ENCODE results near the gene IGFBP1. TPM values are rescaled to one million over a fixed set of nuclear protein-coding genes. Genes with fewer than 3 reads are reported as not detected.

Gene IGFBP1
- total RNA-seq, 1 experiment from 2014 or later = not detected

DNA sequence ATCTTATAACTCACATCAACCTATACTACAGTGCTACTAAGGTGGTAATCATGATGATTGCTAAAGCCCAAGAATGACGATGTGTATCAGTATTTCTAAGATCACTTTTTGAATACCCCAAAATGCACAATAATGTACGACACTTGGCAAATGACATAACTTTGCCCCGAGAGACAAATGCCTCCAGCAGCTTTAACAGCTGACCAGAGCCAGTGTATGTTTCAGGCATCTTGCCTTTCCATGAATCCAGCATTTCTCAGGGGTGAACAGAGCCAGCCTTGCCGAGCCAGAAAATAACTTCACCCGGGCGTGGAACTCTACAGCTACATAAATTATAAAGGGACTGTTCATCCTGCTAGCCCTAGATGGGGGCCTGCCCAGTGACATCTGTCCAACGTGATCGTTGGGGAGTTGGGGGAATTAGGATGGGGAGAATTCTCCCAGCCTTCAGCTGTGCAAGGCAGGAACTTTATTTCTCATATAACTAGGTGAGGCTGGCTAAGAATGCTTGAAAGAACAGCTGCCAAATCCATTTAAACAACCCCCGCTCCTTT is 31.0 kb downstream of the IGFBP1 start:
- Histone ChIP-seq H3K4me1 (ENCODE audit: low read length) (no peaks in the 10 kb centered on the region), H3K27ac (ENCODE audit: low read length) (no peak overlapping the region), H2AFZ (ENCODE audit: low read length) (no peak overlapping the region), H3K36me3 (ENCODE audit: insufficient read depth, low read length) (no peaks in the 10 kb centered on the region), H3K9me3 (ENCODE audit: low read length) (no peaks in the 10 kb centered on the region), H3K4me3 (ENCODE audit: low read length) (no peak overlapping the region), H3K4me2 (ENCODE audit: low read depth, low read length, poor library complexity, severe bottlenecking) (no peak overlapping the region), H3K9me2 (replicated peaks; ENCODE audit: insufficient read depth, low read length) (no peaks in the 10 kb centered on the region), H3K27me3 (ENCODE audit: low read length) (no peaks in the 10 kb centered on the region), H3K79me2 (ENCODE audit: low read length) (no peaks in the 10 kb centered on the region), H3K9ac (ENCODE audit: low read length) (no peak overlapping the region), H4K20me1 (ENCODE audit: insufficient read depth, low read depth, low read length) (no peaks in the 10 kb centered on the region)
- no peak for DNase-seq

DNA sequence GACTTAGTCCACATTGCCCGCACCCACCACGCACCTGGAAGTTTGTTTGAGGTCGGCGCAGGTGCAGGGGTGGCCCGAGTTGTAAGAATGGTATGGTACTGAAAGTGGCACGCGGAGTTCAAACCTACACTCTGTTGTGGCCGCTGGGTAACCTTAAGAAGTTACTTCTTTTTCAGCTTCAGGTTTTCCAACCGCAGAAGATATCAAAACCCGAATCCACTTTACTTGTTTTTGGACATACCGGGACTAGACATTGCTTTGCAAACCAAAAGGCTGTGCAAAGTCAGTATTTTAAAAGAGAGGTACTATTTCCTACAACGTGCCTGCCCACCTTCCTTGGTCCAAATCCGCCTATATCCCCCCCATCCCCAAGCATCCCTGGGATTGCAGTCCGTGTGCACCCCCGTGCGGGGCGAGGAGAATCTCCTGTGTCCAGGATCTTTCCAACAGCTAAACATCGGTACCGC is 31.7 kb downstream of the IGFBP1 start:
- Histone ChIP-seq H2AFZ (ENCODE audit: low read length) (no peak overlapping the region), H3K4me2 (ENCODE audit: low read depth, low read length, poor library complexity, severe bottlenecking) (no peak overlapping the region), H4K20me1 (ENCODE audit: insufficient read depth, low read depth, low read length) (no peaks in the 10 kb centered on the region), H3K4me3 (ENCODE audit: low read length) (no peak overlapping the region), H3K9me2 (replicated peaks; ENCODE audit: insufficient read depth, low read length) (no peaks in the 10 kb centered on the region), H3K79me2 (ENCODE audit: low read length) (no peaks in the 10 kb centered on the region), H3K9me3 (ENCODE audit: low read length) (no peaks in the 10 kb centered on the region), H3K36me3 (ENCODE audit: insufficient read depth, low read length) (no peaks in the 10 kb centered on the region), H3K27ac (ENCODE audit: low read length) (no peak overlapping the region), H3K9ac (ENCODE audit: low read length) (no peak overlapping the region), H3K4me1 (ENCODE audit: low read length) (no peaks in the 10 kb centered on the region), H3K27me3 (ENCODE audit: low read length) (no peaks in the 10 kb centered on the region)
- no peak for DNase-seq

- Histone ChIP-seq H3K4me3 (ENCODE audit: low read length) (no peak within 1 kb of the TSS), H3K27me3 (ENCODE audit: low read length) (no peaks in the 10 kb centered on the region)
Observed at GRCh38 chr7:45920502-45921380, 32.5 kb downstream of the IGFBP1 start, which contains the start of gene IGFBP3. IGFBP3 (minus strand) TSS chr7:45921272; CDS start chr7:45921140, 132 bp downstream.

GRCh38 chr7:45921381-45921698 is 33.1 kb downstream of the IGFBP1 start:
- Histone ChIP-seq H3K36me3 (ENCODE audit: insufficient read depth, low read length) (no peaks in the 10 kb centered on the region), H3K4me2 (ENCODE audit: low read depth, low read length, poor library complexity, severe bottlenecking) (no peak overlapping the region), H2AFZ (ENCODE audit: low read length) (no peak overlapping the region), H3K27me3 (ENCODE audit: low read length) (no peaks in the 10 kb centered on the region), H3K4me1 (ENCODE audit: low read length) (no peaks in the 10 kb centered on the region), H3K4me3 (ENCODE audit: low read length) (no peak overlapping the region), H3K9me3 (ENCODE audit: low read length) (no peaks in the 10 kb centered on the region), H3K9me2 (replicated peaks; ENCODE audit: insufficient read depth, low read length) (no peaks in the 10 kb centered on the region), H3K27ac (ENCODE audit: low read length) (no peak overlapping the region), H3K9ac (ENCODE audit: low read length) (no peak overlapping the region), H3K79me2 (ENCODE audit: low read length) (no peaks in the 10 kb centered on the region), H4K20me1 (ENCODE audit: insufficient read depth, low read depth, low read length) (no peaks in the 10 kb centered on the region)
- DNase-seq = no peak

More at GRCh38 chr7:45920502-45921380, 32.5 kb downstream of the IGFBP1 start, which contains the start of gene IGFBP3:
- no peaks in the 10 kb centered on the region for H3K4me1 ChIP-seq (ENCODE audit: low read length)
- H3K9ac ChIP-seq (ENCODE audit: low read length) = no peak within 1 kb of the TSS
- DNase-seq = no peak
- no peaks in the 10 kb centered on the region for H3K9me3 ChIP-seq (ENCODE audit: low read length)
- no peaks in the 10 kb centered on the region for H3K36me3 ChIP-seq (ENCODE audit: insufficient read depth, low read length)
- no peaks in the 10 kb centered on the region for H3K79me2 ChIP-seq (ENCODE audit: low read length)
- H3K4me2 ChIP-seq (ENCODE audit: low read depth, low read length, poor library complexity, severe bottlenecking) = no peak within 1 kb of the TSS
- H3K9me2 ChIP-seq (replicated peaks; ENCODE audit: insufficient read depth, low read length) = no peaks in the 10 kb centered on the region
- no peak within 1 kb of the TSS for H3K27ac ChIP-seq (ENCODE audit: low read length)
- no peaks in the 10 kb centered on the region for H4K20me1 ChIP-seq (ENCODE audit: insufficient read depth, low read depth, low read length)
- H2AFZ ChIP-seq (ENCODE audit: low read length) = no peak within 1 kb of the TSS

DNA sequence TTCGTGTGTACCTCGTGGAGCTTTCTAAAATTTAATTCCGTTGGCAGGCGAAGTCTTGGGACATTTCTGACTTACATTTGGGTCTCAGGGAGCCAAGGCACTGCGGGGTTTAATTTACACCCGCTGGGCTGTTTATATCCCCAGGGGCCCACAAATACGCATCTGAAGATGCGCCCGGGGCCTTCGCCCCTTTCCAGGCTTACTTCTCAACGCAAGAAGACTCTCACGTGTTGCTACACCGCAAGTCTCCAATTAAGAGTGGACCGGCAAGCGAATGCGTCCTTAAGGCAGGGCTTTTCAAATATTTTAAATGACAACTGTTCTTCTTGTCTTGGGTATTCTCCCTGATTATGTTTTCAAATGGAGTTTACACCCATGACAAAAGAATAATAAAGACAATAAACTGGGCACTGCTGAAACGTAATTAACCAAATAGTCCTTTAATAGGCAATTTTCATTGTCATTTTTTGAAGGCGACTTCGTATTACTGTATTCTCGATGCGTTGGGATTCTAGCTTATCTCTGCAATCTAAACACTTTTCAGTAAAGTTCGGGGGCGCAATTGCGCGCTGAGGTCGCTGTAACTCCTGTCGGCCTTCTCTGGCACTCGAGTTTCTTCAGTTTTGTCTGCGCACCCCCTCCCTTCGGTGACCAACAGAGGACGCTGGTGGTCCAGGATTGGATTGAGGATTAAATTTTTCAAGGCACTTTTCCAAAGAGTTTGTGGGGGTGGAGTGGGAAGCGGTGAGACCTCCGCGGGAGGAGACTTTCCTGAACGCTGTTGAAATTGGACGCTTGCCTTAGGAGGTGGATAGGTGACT is 33.6 kb downstream of the IGFBP1 start:
- Histone ChIP-seq H3K9ac (ENCODE audit: low read length) (no peak overlapping the region), H4K20me1 (ENCODE audit: insufficient read depth, low read depth, low read length) (no peaks in the 10 kb centered on the region), H3K79me2 (ENCODE audit: low read length) (no peaks in the 10 kb centered on the region), H2AFZ (ENCODE audit: low read length) (no peak overlapping the region), H3K9me2 (replicated peaks; ENCODE audit: insufficient read depth, low read length) (no peaks in the 10 kb centered on the region), H3K4me3 (ENCODE audit: low read length) (no peak overlapping the region), H3K27me3 (ENCODE audit: low read length) (no peaks in the 10 kb centered on the region), H3K4me1 (ENCODE audit: low read length) (no peaks in the 10 kb centered on the region), H3K27ac (ENCODE audit: low read length) (no peak overlapping the region), H3K36me3 (ENCODE audit: insufficient read depth, low read length) (no peaks in the 10 kb centered on the region), H3K4me2 (ENCODE audit: low read depth, low read length, poor library complexity, severe bottlenecking) (no peak overlapping the region), H3K9me3 (ENCODE audit: low read length) (no peaks in the 10 kb centered on the region)
- no peak for DNase-seq

DNA sequence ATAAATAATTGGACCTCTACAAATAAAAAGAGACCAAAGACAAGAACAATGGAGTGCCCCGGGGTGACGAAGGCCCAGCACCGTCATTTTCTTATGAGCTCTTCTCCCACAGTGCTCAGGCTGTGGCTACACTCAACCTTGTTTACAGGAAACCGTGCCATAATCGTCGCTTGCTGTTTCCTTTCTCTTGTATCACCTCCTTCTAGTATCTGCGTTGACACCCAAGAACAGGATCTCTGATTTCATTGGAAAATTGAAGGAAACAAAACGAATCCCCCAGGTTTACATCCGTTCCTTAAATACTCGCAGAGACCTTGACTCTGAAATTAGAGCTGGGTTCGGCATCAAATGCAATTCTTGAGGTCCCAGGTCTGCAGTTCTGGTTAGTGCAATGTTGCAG is 34.5 kb downstream of the IGFBP1 start:
- Histone ChIP-seq H3K27me3 (ENCODE audit: low read length) (no peaks in the 10 kb centered on the region), H3K9me3 (ENCODE audit: low read length) (no peaks in the 10 kb centered on the region), H3K9me2 (replicated peaks; ENCODE audit: insufficient read depth, low read length) (no peaks in the 10 kb centered on the region), H3K9ac (ENCODE audit: low read length) (no peak overlapping the region), H3K27ac (ENCODE audit: low read length) (no peak overlapping the region), H3K4me3 (ENCODE audit: low read length) (no peak overlapping the region), H3K4me2 (ENCODE audit: low read depth, low read length, poor library complexity, severe bottlenecking) (no peak overlapping the region), H3K79me2 (ENCODE audit: low read length) (no peaks in the 10 kb centered on the region), H4K20me1 (ENCODE audit: insufficient read depth, low read depth, low read length) (no peaks in the 10 kb centered on the region), H3K36me3 (ENCODE audit: insufficient read depth, low read length) (no peaks in the 10 kb centered on the region), H2AFZ (ENCODE audit: low read length) (no peak overlapping the region), H3K4me1 (ENCODE audit: low read length) (no peaks in the 10 kb centered on the region)
- DNase-seq = no peak

DNA sequence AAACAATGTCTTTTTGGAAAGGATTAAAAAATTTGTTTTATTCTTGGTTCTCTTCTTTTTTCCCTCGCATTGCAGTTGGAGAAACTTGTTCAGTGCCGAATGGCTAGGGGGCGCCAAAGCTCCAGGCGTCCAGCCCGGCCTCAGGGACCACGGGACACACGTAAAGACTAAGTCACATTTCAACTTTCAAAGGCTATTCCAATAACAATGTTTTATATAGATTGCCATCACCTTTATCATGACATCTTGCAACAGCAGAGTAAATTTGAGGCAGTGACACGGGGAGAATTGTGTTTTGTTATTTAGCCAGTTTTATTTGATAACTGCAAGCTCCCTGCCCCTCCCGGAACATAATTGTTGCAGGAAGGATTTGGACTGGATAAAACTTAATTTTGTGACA is 35.0 kb downstream of the IGFBP1 start:
- peak; percentile 84 for DNase-seq
- Histone ChIP-seq H4K20me1 (ENCODE audit: insufficient read depth, low read depth, low read length) (no peaks in the 10 kb centered on the region), H2AFZ (ENCODE audit: low read length) (no peak overlapping the region), H3K36me3 (ENCODE audit: insufficient read depth, low read length) (no peaks in the 10 kb centered on the region), H3K4me3 (ENCODE audit: low read length) (no peak overlapping the region), H3K27me3 (ENCODE audit: low read length) (no peaks in the 10 kb centered on the region), H3K9me2 (replicated peaks; ENCODE audit: insufficient read depth, low read length) (no peaks in the 10 kb centered on the region), H3K4me1 (ENCODE audit: low read length) (no peaks in the 10 kb centered on the region), H3K27ac (ENCODE audit: low read length) (no peak overlapping the region), H3K9me3 (ENCODE audit: low read length) (no peaks in the 10 kb centered on the region), H3K79me2 (ENCODE audit: low read length) (no peaks in the 10 kb centered on the region), H3K4me2 (ENCODE audit: low read depth, low read length, poor library complexity, severe bottlenecking) (no peak overlapping the region), H3K9ac (ENCODE audit: low read length) (no peak overlapping the region)

DNA sequence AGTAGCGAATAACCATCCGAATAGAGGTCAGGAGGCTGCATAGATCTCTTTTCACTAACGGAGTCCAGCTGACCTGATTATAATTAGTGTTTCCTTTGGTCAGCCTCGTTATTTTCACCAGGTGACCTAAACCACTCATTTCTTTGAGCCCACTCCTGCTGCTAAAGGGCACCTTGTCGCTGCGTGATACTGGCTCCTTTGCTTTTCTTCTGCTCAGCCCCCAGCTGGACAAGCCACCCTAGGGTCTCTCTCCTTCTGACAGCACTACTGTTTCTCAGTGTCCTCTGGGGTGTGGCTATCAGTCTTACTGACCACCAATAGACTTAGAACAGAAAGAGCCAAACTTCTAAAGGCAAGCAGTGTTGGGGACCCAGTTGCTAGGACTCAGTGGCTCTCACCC is 35.5 kb downstream of the IGFBP1 start:
- Histone ChIP-seq H3K36me3 (ENCODE audit: insufficient read depth, low read length) (no peaks in the 10 kb centered on the region), H3K9me2 (replicated peaks; ENCODE audit: insufficient read depth, low read length) (no peaks in the 10 kb centered on the region), H3K9me3 (ENCODE audit: low read length) (no peaks in the 10 kb centered on the region), H3K4me2 (ENCODE audit: low read depth, low read length, poor library complexity, severe bottlenecking) (no peak overlapping the region), H3K4me1 (ENCODE audit: low read length) (no peaks in the 10 kb centered on the region), H4K20me1 (ENCODE audit: insufficient read depth, low read depth, low read length) (no peaks in the 10 kb centered on the region), H2AFZ (ENCODE audit: low read length) (no peak overlapping the region), H3K27ac (ENCODE audit: low read length) (no peak overlapping the region), H3K27me3 (ENCODE audit: low read length) (no peaks in the 10 kb centered on the region), H3K79me2 (ENCODE audit: low read length) (no peaks in the 10 kb centered on the region), H3K4me3 (ENCODE audit: low read length) (no peak overlapping the region), H3K9ac (ENCODE audit: low read length) (no peak overlapping the region)
- no peak for DNase-seq
